GM12865 (cell line): Measurements from ENCODE around the gene RASL11B.

ENCODE experiments used
- DNase-seq: peaks from one replicate; pipeline ENCODE4 v3.0.0; 2010; ENCODE audit warnings: low read depth
- H3K4me3 ChIP-seq: 2 replicates; pipeline ENCODE4 v1.5.1; 2011; ENCODE audit warnings: mild to moderate bottlenecking, low read depth, low read length, control low read depth
- TF ChIP-seq, protein P1 (sequence below): IDR thresholded peaks from 2 replicates; pipeline ENCODE4 v1.5.1; 2011; ENCODE audit warnings: low read length, control low read depth, low read depth, inconsistent platforms; ENCODE audit not compliant: insufficient read depth; ENCODE audit errors: missing control alignments

Gene RASL11B

DNA sequence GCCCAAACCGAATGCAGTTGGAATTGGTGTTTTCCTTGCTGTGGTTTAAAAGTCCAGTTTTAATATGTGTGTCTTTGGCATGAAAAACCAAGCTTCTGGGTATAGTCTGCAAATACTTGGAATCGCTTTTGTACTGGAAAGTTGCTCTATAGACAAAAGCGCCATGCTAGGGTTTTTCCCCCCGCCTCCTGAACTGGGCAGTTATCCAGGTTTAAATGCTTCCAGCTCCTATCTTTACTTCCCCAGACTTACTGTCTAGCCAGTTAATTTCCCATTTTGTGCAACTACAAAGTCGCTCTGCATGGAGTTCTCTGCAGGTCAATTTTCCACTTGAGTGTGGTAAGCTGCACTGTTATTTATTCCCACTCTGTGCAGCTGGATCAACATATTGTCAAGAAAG, 2.7 kb downstream of the RASL11B start:
- H3K4me3 ChIP-seq = no peak overlapping the region
- TF ChIP-seq, protein P1, sequence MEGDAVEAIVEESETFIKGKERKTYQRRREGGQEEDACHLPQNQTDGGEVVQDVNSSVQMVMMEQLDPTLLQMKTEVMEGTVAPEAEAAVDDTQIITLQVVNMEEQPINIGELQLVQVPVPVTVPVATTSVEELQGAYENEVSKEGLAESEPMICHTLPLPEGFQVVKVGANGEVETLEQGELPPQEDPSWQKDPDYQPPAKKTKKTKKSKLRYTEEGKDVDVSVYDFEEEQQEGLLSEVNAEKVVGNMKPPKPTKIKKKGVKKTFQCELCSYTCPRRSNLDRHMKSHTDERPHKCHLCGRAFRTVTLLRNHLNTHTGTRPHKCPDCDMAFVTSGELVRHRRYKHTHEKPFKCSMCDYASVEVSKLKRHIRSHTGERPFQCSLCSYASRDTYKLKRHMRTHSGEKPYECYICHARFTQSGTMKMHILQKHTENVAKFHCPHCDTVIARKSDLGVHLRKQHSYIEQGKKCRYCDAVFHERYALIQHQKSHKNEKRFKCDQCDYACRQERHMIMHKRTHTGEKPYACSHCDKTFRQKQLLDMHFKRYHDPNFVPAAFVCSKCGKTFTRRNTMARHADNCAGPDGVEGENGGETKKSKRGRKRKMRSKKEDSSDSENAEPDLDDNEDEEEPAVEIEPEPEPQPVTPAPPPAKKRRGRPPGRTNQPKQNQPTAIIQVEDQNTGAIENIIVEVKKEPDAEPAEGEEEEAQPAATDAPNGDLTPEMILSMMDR = no peak
- no peak for DNase-seq

DNA sequence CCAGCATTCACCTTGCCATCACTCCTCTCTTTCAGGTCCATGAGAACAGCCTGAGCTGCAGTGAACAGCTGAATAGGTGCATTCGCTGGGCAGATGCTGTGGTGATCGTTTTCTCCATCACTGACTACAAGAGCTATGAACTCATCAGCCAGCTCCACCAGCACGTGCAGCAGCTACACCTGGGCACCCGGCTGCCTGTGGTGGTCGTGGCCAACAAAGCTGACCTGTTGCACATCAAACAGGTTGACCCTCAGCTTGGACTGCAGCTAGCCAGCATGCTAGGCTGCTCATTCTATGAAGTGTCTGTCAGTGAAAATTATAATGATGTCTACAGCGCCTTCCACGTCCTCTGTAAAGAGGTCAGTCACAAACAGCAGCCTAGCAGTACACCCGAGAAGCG, 3.2 kb downstream of the RASL11B start:
- H3K4me3 ChIP-seq = no peak overlapping the region
- TF ChIP-seq, protein P1 = no peak
- no peak for DNase-seq

DNA sequence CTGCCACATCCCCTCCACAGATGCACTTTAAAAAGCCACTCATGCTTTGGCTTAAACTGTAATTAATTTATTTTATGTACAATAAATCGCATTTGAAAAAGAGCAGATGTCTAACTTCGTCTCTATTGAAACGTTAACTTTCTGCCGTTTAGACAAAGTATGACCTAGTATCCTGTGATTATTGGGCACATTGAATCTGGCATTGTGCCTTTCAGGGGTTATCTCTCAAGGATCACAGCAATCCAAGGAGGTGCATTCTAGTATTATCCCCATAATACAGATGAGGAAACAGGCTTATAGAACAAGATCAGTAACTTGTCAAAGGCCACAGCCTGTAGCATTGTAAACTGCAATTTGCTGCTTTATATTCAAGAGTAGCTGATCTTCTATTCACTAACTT, 4.6 kb downstream of the RASL11B start:
- H3K4me3 ChIP-seq = no peak overlapping the region
- DNase-seq = no peak
- TF ChIP-seq, protein P1 = no peak

DNA sequence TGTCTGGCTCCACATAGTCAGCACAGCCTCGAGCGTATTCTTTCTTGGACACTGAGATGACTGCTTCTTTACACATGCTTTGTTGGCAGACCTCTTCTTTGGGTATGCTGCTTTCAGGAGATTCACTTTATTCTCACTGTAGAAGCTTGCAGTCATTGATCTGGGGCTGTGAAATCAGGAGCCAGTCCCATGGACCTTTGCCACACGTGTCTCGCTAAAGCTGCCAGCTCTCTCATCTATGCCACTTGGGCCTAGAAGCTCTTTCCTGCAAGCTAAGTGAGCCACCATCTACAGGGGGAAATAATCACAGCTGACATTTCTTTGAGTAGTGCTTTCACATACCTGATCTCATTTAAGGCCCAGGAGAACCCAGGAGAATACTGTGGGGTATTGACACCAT, 5.0 kb downstream of the RASL11B start:
- H3K4me3 ChIP-seq = no peak overlapping the region
- no peak for DNase-seq
- TF ChIP-seq, protein P1 = no peak

DNA sequence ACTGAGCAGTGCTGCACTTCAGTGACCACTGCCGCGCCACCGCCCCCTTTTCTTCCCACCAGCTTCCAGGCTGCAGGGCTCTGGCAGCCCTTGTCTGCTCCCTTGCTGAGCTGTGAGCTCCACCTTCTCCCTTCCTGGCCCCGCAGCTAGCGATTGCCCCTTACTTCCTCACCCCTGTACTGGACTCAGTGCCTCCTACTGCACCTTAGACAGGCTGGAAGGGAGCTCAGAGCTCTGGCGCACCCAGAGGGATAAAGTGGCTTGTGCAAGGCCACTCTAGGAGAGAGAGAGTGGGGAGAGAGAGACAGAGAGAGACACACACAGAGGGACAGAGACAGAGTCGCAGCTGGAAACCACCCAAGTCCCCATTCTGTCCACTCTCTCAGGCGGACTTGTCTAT, 6.0 kb downstream of the RASL11B start:
- DNase-seq = no peak
- H3K4me3 ChIP-seq = no peak overlapping the region

DNA sequence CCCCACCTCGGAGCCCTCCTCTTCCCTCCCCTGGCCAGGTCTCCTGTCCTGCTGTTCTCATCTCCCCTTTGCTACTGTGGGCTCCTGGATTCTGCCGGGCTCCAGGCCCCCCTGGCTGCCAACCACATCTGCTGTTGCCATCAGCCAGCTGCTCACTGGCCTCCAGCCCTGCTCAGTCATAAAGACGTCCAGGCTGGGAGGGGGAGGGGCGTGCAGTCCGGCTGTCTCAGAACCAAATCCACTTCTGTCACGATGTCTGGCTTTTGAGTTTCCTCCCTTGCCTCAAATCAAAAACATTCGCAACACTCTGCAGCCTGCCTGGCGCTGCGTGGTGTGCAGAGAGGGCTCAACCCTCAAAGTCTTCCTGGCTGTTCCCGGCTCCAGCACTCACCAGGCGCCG, 7.1 kb downstream of the RASL11B start:
- no peak for DNase-seq
- TF ChIP-seq, protein P1 = no peak
- no peak overlapping the region for H3K4me3 ChIP-seq

More for the DNA sequence above, 6.0 kb downstream of the RASL11B start:
- TF ChIP-seq, protein P1 = no peak

DNA sequence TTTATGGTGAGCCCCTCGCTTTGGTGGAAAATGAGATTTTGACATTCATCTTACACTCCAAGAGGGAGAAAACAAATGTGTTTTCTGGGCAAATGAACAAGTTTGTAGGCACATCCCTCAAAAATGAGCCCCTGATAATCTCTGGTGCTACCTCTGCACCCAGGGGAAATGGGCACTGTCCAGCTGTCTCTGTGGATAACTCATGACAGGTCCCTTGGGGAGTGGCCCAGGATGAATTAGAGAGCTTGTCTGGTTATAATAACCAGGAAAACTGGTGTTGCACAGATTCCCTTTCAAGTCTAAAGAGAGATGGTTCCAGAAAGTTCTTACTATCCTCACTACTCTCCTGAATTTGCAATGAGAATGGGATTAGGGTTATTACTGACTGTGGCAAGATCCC, 7.5 kb downstream of the RASL11B start:
- TF ChIP-seq, protein P1 = no peak
- DNase-seq = no peak
- H3K4me3 ChIP-seq = no peak overlapping the region
